HCT116 (cell line): Measurements from ENCODE around the gene RPL22L1. TPM values are rescaled to one million over a fixed set of nuclear protein-coding genes. Genes with fewer than 3 reads are reported as not detected.

Experiments
- ATAC-seq: fragments of 200-7000 bp; cut with Tn5 transposase; 2 replicates; pipeline ENCODE4 v1.9.1; 2020; ENCODE audit warnings: mild to moderate bottlenecking, moderate library complexity
- BruUV-seq: library from RNA; stranded (reverse); fragments of 400-500 nt; replicated peaks from 2 replicates; lab custom pipeline; 2021; lab: Mats Ljungman, UMichigan
- CTCF ChIA-PET: fragments of 300-600 bp; sonication (Branson Sonifier 250); formaldehyde crosslinking; loops from one replicate; lab custom pipeline; 2021; ENCODE audit warnings: antibody characterized with exemption; lab: Charles Lee
- POLR2A ChIA-PET: fragments of 300-600, 350-600 bp; sonication (Branson Sonifier 250); formaldehyde crosslinking; loops from one replicate; lab custom pipeline; 2021; ENCODE audit warnings: antibody characterized with exemption; lab: Charles Lee
- RAD21 ChIA-PET, 2 experiments: fragments of 300-600 bp; sonication (Branson Sonifier 250); formaldehyde crosslinking; loops; one replicate each; lab custom pipeline; 2023; ENCODE audit warnings: low total read pairs in 2 of 2; ENCODE audit not compliant: uncharacterized antibody in 2 of 2, unreplicated experiment in 2 of 2, low non-redundant PET in 1 of 2; lab: Charles Lee
- DNase-seq: peaks from one replicate; pipeline ENCODE4 v3.0.0-alpha.2; 2010; ENCODE audit warnings: low read depth, low spot score
- H2AFZ ChIP-seq: fragments of 200-600 bp; shearing (Covaris generic), sonication (generic); 2 replicates; pipeline ENCODE4 v1.6.1; 2017; ENCODE audit warnings: low read depth, mixed run types, mixed read lengths, antibody characterized with exemption, low read length; ENCODE audit not compliant: poor library complexity, severe bottlenecking
- H3K27ac ChIP-seq: 2 replicates; pipeline ENCODE4 v1.5.1; 2012; ENCODE audit warnings: low read depth, low read length
- H3K27me3 ChIP-seq: fragments of 200-600 bp; sonication (generic); 2 replicates; pipeline ENCODE4 v1.6.1; 2016; ENCODE audit warnings: mixed run types, low read length, mixed read lengths; ENCODE audit not compliant: insufficient read depth
- H3K36me3 ChIP-seq, 2 experiments: fragments of 200-500 bp in 1 of 2; fragments of 200-600 bp in 1 of 2; sonication (Bioruptor generic) in 1 of 2; sonication (generic) in 1 of 2; 2 replicates each; pipeline versions ENCODE4 v1.5.1 to v1.6.1; 2014 to 2016; ENCODE audit warnings: low read length in 2 of 2, inconsistent platforms in 1 of 2, mixed read lengths in 1 of 2, mixed run types in 1 of 2; ENCODE audit not compliant: insufficient read depth in 2 of 2, control insufficient read depth in 1 of 2
- H3K4me1 ChIP-seq, 2 experiments: fragments of 200-600 bp in 1 of 2; sonication (generic) in 1 of 2; 2 replicates each; pipeline versions ENCODE4 v1.5.1 to v1.6.1; 2012 to 2017; ENCODE audit warnings: low read length in 2 of 2, inconsistent platforms in 1 of 2, mild to moderate bottlenecking in 1 of 2, mixed read lengths in 1 of 2, mixed run types in 1 of 2, moderate library complexity in 1 of 2; ENCODE audit not compliant: insufficient read depth in 2 of 2, control insufficient read depth in 1 of 2
- H3K4me2 ChIP-seq: fragments of 200-600 bp; sonication (generic); 2 replicates; pipeline ENCODE4 v1.6.1; 2017; ENCODE audit warnings: mixed run types, low read length, mixed read lengths
- H3K4me3 ChIP-seq, 2 experiments: fragments of 200-600 bp in 1 of 2; sonication (generic) in 1 of 2; replicated peaks in 1 of 2; 2 replicates each; pipeline ENCODE4 v1.5.1; 2011 to 2016; ENCODE audit warnings: low read length in 2 of 2, control low read depth in 1 of 2, low read depth in 1 of 2, mild to moderate bottlenecking in 1 of 2, mixed read lengths in 1 of 2, mixed run types in 1 of 2
- H3K79me2 ChIP-seq: fragments of 200-600 bp; sonication (generic); 2 replicates; pipeline ENCODE4 v1.6.1; 2017; ENCODE audit warnings: mild to moderate bottlenecking, mixed run types, low read length, moderate library complexity, mixed read lengths; ENCODE audit not compliant: insufficient read depth
- H3K9ac ChIP-seq: fragments of 200-600 bp; sonication (generic); 2 replicates; pipeline ENCODE4 v1.6.1; 2016; ENCODE audit warnings: low read length, mixed read lengths
- H3K9me2 ChIP-seq: fragments of 200-600 bp; sonication (generic), shearing (Covaris generic); 2 replicates; pipeline ENCODE4 v1.6.1; 2017; ENCODE audit warnings: mixed run types, mild to moderate bottlenecking, moderate library complexity; ENCODE audit not compliant: insufficient read depth
- H3K9me3 ChIP-seq, 2 experiments: fragments of 200-500 bp in 1 of 2; fragments of 200-600 bp in 1 of 2; sonication (Bioruptor generic) in 1 of 2; sonication (generic) in 1 of 2; 2 replicates each; pipeline ENCODE4 v1.6.1; 2014 to 2017; ENCODE audit warnings: low read length in 2 of 2, mixed read lengths in 2 of 2, inconsistent platforms in 1 of 2, low read depth in 1 of 2, mild to moderate bottlenecking in 1 of 2, mixed run types in 1 of 2, moderate library complexity in 1 of 2; ENCODE audit not compliant: control insufficient read depth in 1 of 2, insufficient read depth in 1 of 2
- H4K20me1 ChIP-seq: fragments of 200-600 bp; sonication (generic), shearing (Covaris generic); 2 replicates; pipeline ENCODE4 v1.6.1; 2017; ENCODE audit warnings: mixed run types, mild to moderate bottlenecking, moderate library complexity; ENCODE audit not compliant: insufficient read depth
- ATF3 ChIP-seq: IDR thresholded peaks from 2 replicates; pipeline ENCODE4 v1.6.1; 2012
- CBX3 ChIP-seq: IDR thresholded peaks from 2 replicates; pipeline ENCODE4 v1.6.1; 2012; ENCODE audit warnings: low read depth
- EGR1 ChIP-seq: IDR thresholded peaks from 2 replicates; pipeline ENCODE4 v1.6.1; 2012; ENCODE audit warnings: low read depth
- ELF1 ChIP-seq: IDR thresholded peaks from 2 replicates; pipeline ENCODE4 v1.6.1; 2012; ENCODE audit warnings: low read depth, borderline replicate concordance
- EZH2 ChIP-seq: fragments of 200-600 bp; sonication (generic); IDR thresholded peaks from 2 replicates; pipeline ENCODE4 v1.6.1; 2017; ENCODE audit warnings: antibody characterized with exemption, mixed run types
- EZH2phosphoT487 ChIP-seq: fragments of 200-600 bp; IDR thresholded peaks from 2 replicates; pipeline ENCODE4 v1.6.1; 2018; ENCODE audit warnings: antibody characterized with exemption, borderline replicate concordance
- FOSL1 ChIP-seq: IDR thresholded peaks from 2 replicates; pipeline ENCODE4 v1.6.1; 2012; ENCODE audit warnings: low read depth
- JUND ChIP-seq: IDR thresholded peaks from 2 replicates; pipeline ENCODE4 v1.6.1; 2012
- MAX ChIP-seq: IDR thresholded peaks from 2 replicates; pipeline ENCODE4 v1.6.1; 2012
- RAD21 ChIP-seq: IDR thresholded peaks from 2 replicates; pipeline ENCODE4 v1.6.1; 2012; ENCODE audit warnings: low read depth, mild to moderate bottlenecking
- SIN3A ChIP-seq: IDR thresholded peaks from 2 replicates; pipeline ENCODE4 v1.6.1; 2012; ENCODE audit warnings: low read depth
- SP1 ChIP-seq: IDR thresholded peaks from 2 replicates; pipeline ENCODE4 v1.6.1; 2012; ENCODE audit warnings: low read depth
- SRF ChIP-seq: IDR thresholded peaks from 2 replicates; pipeline ENCODE4 v1.6.1; 2012; ENCODE audit warnings: low read depth
- TCF7L2 ChIP-seq: IDR thresholded peaks from 2 replicates; pipeline ENCODE4 v1.7.0; 2011; ENCODE audit warnings: borderline replicate concordance, inconsistent platforms; ENCODE audit not compliant: insufficient read depth, insufficient read length; ENCODE audit errors: extremely low read depth
- ZFX ChIP-seq: fragments of 450-650 bp; IDR thresholded peaks from 2 replicates; pipeline ENCODE4 v1.6.1; 2017
- ZNF274 ChIP-seq: fragments of 200-500 bp; sonication (Bioruptor generic); IDR thresholded peaks from 2 replicates; pipeline ENCODE4 v1.6.1; 2014; ENCODE audit warnings: mild to moderate bottlenecking, low read depth, low read length, inconsistent platforms
- intact Hi-C: fragments of 100-400 bp; cut with micrococcal nuclease; formaldehyde crosslinking; loops from 2 replicates; pipeline ENCODE4 v1.10.0; 2022
- total RNA-seq: library from RNA; stranded (reverse); gene quantifications from one replicate; pipeline ENCODE4 v1.2.1, GENCODE V29; 2021; ENCODE audit not compliant: unreplicated experiment
- TF ChIP-seq, protein P1 (sequence below), 3 experiments: fragments of 200-600 bp in 1 of 3; sonication (generic) in 1 of 3; IDR thresholded peaks in 2 of 3; conservative IDR thresholded peaks in 1 of 3; 2 replicates each; pipeline ENCODE4 v1.5.1; 2012 to 2017; ENCODE audit warnings: low read depth in 2 of 3, low read length in 2 of 3, antibody characterized with exemption in 1 of 3, borderline replicate concordance in 1 of 3, control low read depth in 1 of 3, mild to moderate bottlenecking in 1 of 3, mixed read lengths in 1 of 3, mixed run types in 1 of 3, moderate library complexity in 1 of 3; ENCODE audit not compliant: insufficient read depth in 1 of 3
- TF ChIP-seq, protein P2 (sequence below): IDR thresholded peaks from 2 replicates; pipeline ENCODE4 v1.6.1; 2011; ENCODE audit warnings: mild to moderate bottlenecking, low read length, moderate library complexity; ENCODE audit not compliant: insufficient replicate concordance; ENCODE audit errors: extremely low read depth

Gene RPL22L1
- total RNA-seq, 1 experiment from 2014 or later: 492 TPM

- DNase-seq (no peak), ATAC-seq (no peak)
These were observed 30.4 kb downstream of the RPL22L1 start for GRCh38 chr3:170839518-170840100.

GRCh38 chr3:170836491-170836890 lies 33.5 kb downstream of the RPL22L1 start:
- Histone ChIP-seq H3K27me3 (peaks cover 7% of the 10 kb centered on the region; the same call in 1 of the 2 replicates), H3K9me3 (no peaks in the 10 kb centered on the region), H3K36me3 (no peaks in the 10 kb centered on the region), H3K4me3 (no peak overlapping the region), H3K9me2 (no peaks in the 10 kb centered on the region), H4K20me1 (no peaks in the 10 kb centered on the region), H2AFZ (no peak overlapping the region), H3K79me2 (no peaks in the 10 kb centered on the region), H3K4me1 (no peaks in the 10 kb centered on the region), H3K9ac (no peak overlapping the region), H3K4me2 (no peak overlapping the region), H3K27ac (no peak overlapping the region)
- no TSS peak for BruUV-seq
- ATAC-seq (no peak), DNase-seq (no peak)
- ChIA-PET CTCF (no interaction called here), RAD21 (no interaction called here), POLR2A (no interaction called here)
- intact Hi-C loops: no loop called here
- no peak for TF ChIP-seq FOSL1
- TF ChIP-seq ATF3: no peak
- TF ChIP-seq JUND: no peak
- TF ChIP-seq MAX: no peak
- no peak for TF ChIP-seq ELF1
- no peak for TF ChIP-seq CBX3
- no peak for TF ChIP-seq SRF
- TF ChIP-seq SIN3A: no peak
- TF ChIP-seq, protein P1, sequence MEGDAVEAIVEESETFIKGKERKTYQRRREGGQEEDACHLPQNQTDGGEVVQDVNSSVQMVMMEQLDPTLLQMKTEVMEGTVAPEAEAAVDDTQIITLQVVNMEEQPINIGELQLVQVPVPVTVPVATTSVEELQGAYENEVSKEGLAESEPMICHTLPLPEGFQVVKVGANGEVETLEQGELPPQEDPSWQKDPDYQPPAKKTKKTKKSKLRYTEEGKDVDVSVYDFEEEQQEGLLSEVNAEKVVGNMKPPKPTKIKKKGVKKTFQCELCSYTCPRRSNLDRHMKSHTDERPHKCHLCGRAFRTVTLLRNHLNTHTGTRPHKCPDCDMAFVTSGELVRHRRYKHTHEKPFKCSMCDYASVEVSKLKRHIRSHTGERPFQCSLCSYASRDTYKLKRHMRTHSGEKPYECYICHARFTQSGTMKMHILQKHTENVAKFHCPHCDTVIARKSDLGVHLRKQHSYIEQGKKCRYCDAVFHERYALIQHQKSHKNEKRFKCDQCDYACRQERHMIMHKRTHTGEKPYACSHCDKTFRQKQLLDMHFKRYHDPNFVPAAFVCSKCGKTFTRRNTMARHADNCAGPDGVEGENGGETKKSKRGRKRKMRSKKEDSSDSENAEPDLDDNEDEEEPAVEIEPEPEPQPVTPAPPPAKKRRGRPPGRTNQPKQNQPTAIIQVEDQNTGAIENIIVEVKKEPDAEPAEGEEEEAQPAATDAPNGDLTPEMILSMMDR (IDR thresholded peaks at IDR 0.05 in 2 of 3, conservative IDR thresholded peaks at IDR 0.05 in 1 of 3; ENCODE audit: borderline replicate concordance in 1 of 3, insufficient read depth in 1 of 3, low read depth in 2 of 3, low read length in 2 of 3): no peak

More at GRCh38 chr3:170839518-170840100, 30.4 kb downstream of the RPL22L1 start:
- ChIA-PET RAD21 (no interaction called here), POLR2A (no interaction called here)
- H3K9me2 ChIP-seq: no peaks in the 10 kb centered on the region
- peaks cover 7% of the 10 kb centered on the region; the same call in 1 of the 2 replicates for H3K27me3 ChIP-seq
- intact Hi-C loops: no loop called here
- no peak overlapping the region for H3K27ac ChIP-seq
- H3K9me3 ChIP-seq: peaks cover 0 to 3% of the 10 kb centered on the region in 2 experiments; a peak in 1 of 4 replicates
- H2AFZ ChIP-seq: peak overlapping the region; percentile 27
- no peak overlapping the region for H3K4me2 ChIP-seq
- H4K20me1 ChIP-seq: no peaks in the 10 kb centered on the region
- no peak overlapping the region for H3K4me3 ChIP-seq
- no peaks in the 10 kb centered on the region for H3K4me1 ChIP-seq
- no peaks in the 10 kb centered on the region for H3K36me3 ChIP-seq
- H3K9ac ChIP-seq: no peak overlapping the region
- no TSS peak for BruUV-seq
- H3K79me2 ChIP-seq: no peaks in the 10 kb centered on the region
- TF ChIP-seq ZFX: no peak
- TF ChIP-seq EZH2: no peak
- TF ChIP-seq SRF: no peak
- no peak for TF ChIP-seq TCF7L2
- no peak for TF ChIP-seq RAD21
- TF ChIP-seq, protein P2, sequence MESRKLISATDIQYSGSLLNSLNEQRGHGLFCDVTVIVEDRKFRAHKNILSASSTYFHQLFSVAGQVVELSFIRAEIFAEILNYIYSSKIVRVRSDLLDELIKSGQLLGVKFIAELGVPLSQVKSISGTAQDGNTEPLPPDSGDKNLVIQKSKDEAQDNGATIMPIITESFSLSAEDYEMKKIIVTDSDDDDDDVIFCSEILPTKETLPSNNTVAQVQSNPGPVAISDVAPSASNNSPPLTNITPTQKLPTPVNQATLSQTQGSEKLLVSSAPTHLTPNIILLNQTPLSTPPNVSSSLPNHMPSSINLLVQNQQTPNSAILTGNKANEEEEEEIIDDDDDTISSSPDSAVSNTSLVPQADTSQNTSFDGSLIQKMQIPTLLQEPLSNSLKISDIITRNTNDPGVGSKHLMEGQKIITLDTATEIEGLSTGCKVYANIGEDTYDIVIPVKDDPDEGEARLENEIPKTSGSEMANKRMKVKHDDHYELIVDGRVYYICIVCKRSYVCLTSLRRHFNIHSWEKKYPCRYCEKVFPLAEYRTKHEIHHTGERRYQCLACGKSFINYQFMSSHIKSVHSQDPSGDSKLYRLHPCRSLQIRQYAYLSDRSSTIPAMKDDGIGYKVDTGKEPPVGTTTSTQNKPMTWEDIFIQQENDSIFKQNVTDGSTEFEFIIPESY: no peak
- no peak for TF ChIP-seq SP1
- no peak for TF ChIP-seq EGR1
- TF ChIP-seq EZH2phosphoT487: no peak
- TF ChIP-seq SIN3A: no peak
- TF ChIP-seq JUND: no peak
- TF ChIP-seq ZNF274: no peak
- TF ChIP-seq, all 23 proteins: peak for 0
- CTCF ChIA-PET: no interaction called here
